ENCODE measurements around the gene MSI2.

The MSI2 gene

GRCh38 chr17:57420734-57421717 lies 164.7 kb downstream of the MSI2 start:
- peak; percentile 65 for DNase-seq

- DNase-seq: no peak
Observed at GRCh38 chr17:57422574-57423164, 166.3 kb downstream of the MSI2 start.

- DNase-seq: no peak
Observed at GRCh38 chr17:57423541-57423940, 167.2 kb downstream of the MSI2 start.

- no peak for DNase-seq
Observed at GRCh38 chr17:57424273-57424672, 167.9 kb downstream of the MSI2 start.

- DNase-seq: no peak
Observed at GRCh38 chr17:57424777-57425188, 168.5 kb downstream of the MSI2 start.

- no peak for DNase-seq
Observed at GRCh38 chr17:57425431-57425830, 169.1 kb downstream of the MSI2 start.

GRCh38 chr17:57425903-57426880 lies 169.9 kb downstream of the MSI2 start:
- DNase-seq: no peak

- DNase-seq: no peak
Observed at GRCh38 chr17:57429966-57430365, 173.6 kb downstream of the MSI2 start.

- DNase-seq: no peak
Observed at GRCh38 chr17:57431415-57431814, 175.1 kb downstream of the MSI2 start.

GRCh38 chr17:57432507-57433277 lies 176.4 kb downstream of the MSI2 start:
- no peak for DNase-seq

- no peak for DNase-seq
Observed at GRCh38 chr17:57433452-57433851, 177.1 kb downstream of the MSI2 start.

GRCh38 chr17:57434361-57434760 lies 178.0 kb downstream of the MSI2 start:
- DNase-seq: no peak

GRCh38 chr17:57436565-57436964 lies 180.2 kb downstream of the MSI2 start:
- no peak for DNase-seq

- no peak for DNase-seq
Observed at GRCh38 chr17:57438066-57438731, 181.9 kb downstream of the MSI2 start.

- no peak for DNase-seq
Observed at GRCh38 chr17:57439651-57440050, 183.3 kb downstream of the MSI2 start.

GRCh38 chr17:57440522-57441269 lies 184.4 kb downstream of the MSI2 start:
- DNase-seq: peak; percentile 20

GRCh38 chr17:57441270-57441600 lies 184.9 kb downstream of the MSI2 start:
- no peak for DNase-seq

GRCh38 chr17:57442401-57442823 lies 186.1 kb downstream of the MSI2 start:
- DNase-seq: no peak

GRCh38 chr17:57442914-57443571 lies 186.7 kb downstream of the MSI2 start:
- DNase-seq: no peak

GRCh38 chr17:57443781-57444180 lies 187.5 kb downstream of the MSI2 start:
- DNase-seq: no peak
